ENCODE data around the gene INSC.

The INSC gene

GRCh38 chr11:15278128-15278527, 163.4 kb downstream of the INSC start:
- POLR2A ChIA-PET (ENCODE audit: low non-redundant PET) = no interaction called here

GRCh38 chr11:15280393-15280792, 165.7 kb downstream of the INSC start:
- H3K27ac ChIP-seq = no peak overlapping the region
- no peak for TF ChIP-seq CTCF (conservative IDR thresholded peaks at IDR 0.05; ENCODE audit: low read depth)
- DNase-seq (ENCODE audit: low spot score) = no peak
- ChIA-PET CTCF (no interaction called here), POLR2A (ENCODE audit: low non-redundant PET) (no interaction called here)

More at GRCh38 chr11:15278128-15278527, 163.4 kb downstream of the INSC start:
- no peak overlapping the region for H3K27ac ChIP-seq
- DNase-seq (ENCODE audit: low spot score) = no peak
- TF ChIP-seq CTCF (conservative IDR thresholded peaks at IDR 0.05; ENCODE audit: low read depth) = no peak
- CTCF ChIA-PET = interaction anchor here (0.7 kb wide), 1 partner anchor 78 kb away, joined by 6 read pairs; no protein-coding TSS in a partner anchor

GRCh38 chr11:15282754-15283153, 168.0 kb downstream of the INSC start:
- no peak for TF ChIP-seq CTCF (conservative IDR thresholded peaks at IDR 0.05; ENCODE audit: low read depth)
- H3K27ac ChIP-seq = no peak overlapping the region
- CTCF ChIA-PET = no interaction called here
- DNase-seq (ENCODE audit: low spot score) = no peak
- POLR2A ChIA-PET (ENCODE audit: low non-redundant PET) = no interaction called here

- CTCF ChIA-PET = no interaction called here
- POLR2A ChIA-PET (ENCODE audit: low non-redundant PET) = no interaction called here
- no peak for DNase-seq (ENCODE audit: low spot score)
- H3K27ac ChIP-seq = no peak overlapping the region
- no peak for TF ChIP-seq CTCF (conservative IDR thresholded peaks at IDR 0.05; ENCODE audit: low read depth)
Observed at GRCh38 chr11:15286465-15286864, 171.7 kb downstream of the INSC start.

GRCh38 chr11:15288863-15289262, 174.1 kb downstream of the INSC start:
- ChIA-PET CTCF (no interaction called here), POLR2A (ENCODE audit: low non-redundant PET) (no interaction called here)
- no peak for TF ChIP-seq CTCF (conservative IDR thresholded peaks at IDR 0.05; ENCODE audit: low read depth)
- H3K27ac ChIP-seq = no peak overlapping the region
- DNase-seq (ENCODE audit: low spot score) = no peak

- ChIA-PET CTCF (no interaction called here), POLR2A (ENCODE audit: low non-redundant PET) (no interaction called here)
- no peak for DNase-seq (ENCODE audit: low spot score)
- TF ChIP-seq CTCF (conservative IDR thresholded peaks at IDR 0.05; ENCODE audit: low read depth) = no peak
- no peak overlapping the region for H3K27ac ChIP-seq
Observed at GRCh38 chr11:15289723-15290122, 175.0 kb downstream of the INSC start.

- POLR2A ChIA-PET (ENCODE audit: low non-redundant PET) = no interaction called here
- no peak for DNase-seq (ENCODE audit: low spot score)
- no peak for TF ChIP-seq CTCF (conservative IDR thresholded peaks at IDR 0.05; ENCODE audit: low read depth)
- H3K27ac ChIP-seq = no peak overlapping the region
- CTCF ChIA-PET = no interaction called here
Observed at GRCh38 chr11:15291885-15292284, 177.2 kb downstream of the INSC start.

Data from RWPE1 (cell line).